HG03575 (cell line): ENCODE data around the gene SYNJ2.
"Not testable (repeated sequence)": the region's sequence is repeated elsewhere in the genome, so short reads cannot be mapped to it uniquely, and the experiment has no call there.

Source experiments
- ATAC-seq: cut with Tn5 transposase; IDR thresholded peaks from one replicate; pipeline ENCODE4 v1.9.1; 2021; ENCODE audit not compliant: unreplicated experiment, insufficient number of reproducible peaks, low FRiP score; ENCODE audit errors: extremely low read depth

The SYNJ2 gene

GRCh38 chr6:157953580-157954091 lies 28.0 kb upstream of the SYNJ2 start:
- no peak for ATAC-seq

GRCh38 chr6:157954150-157955117 lies 27.2 kb upstream of the SYNJ2 start:
- ATAC-seq, result no peak

- ATAC-seq, result no peak
These were observed 26.0 kb upstream of the SYNJ2 start for GRCh38 chr6:157955675-157956074.

GRCh38 chr6:157956171-157956730 lies 25.4 kb upstream of the SYNJ2 start:
- no peak for ATAC-seq

GRCh38 chr6:157959451-157960227 lies 22.0 kb upstream of the SYNJ2 start:
- ATAC-seq, result no peak

- ATAC-seq, result no peak
These were observed 20.4 kb upstream of the SYNJ2 start for GRCh38 chr6:157961153-157961831.

- no peak for ATAC-seq
These were observed 19.7 kb upstream of the SYNJ2 start for GRCh38 chr6:157961832-157962575.

- ATAC-seq, result no peak
These were observed 18.9 kb upstream of the SYNJ2 start for GRCh38 chr6:157962601-157963302.

- ATAC-seq, result no peak
These were observed 17.6 kb upstream of the SYNJ2 start for GRCh38 chr6:157964100-157964499.

- ATAC-seq, result no peak
These were observed 16.3 kb upstream of the SYNJ2 start for GRCh38 chr6:157965387-157965786.

GRCh38 chr6:157966589-157966977 lies 15.1 kb upstream of the SYNJ2 start:
- ATAC-seq, result no peak

GRCh38 chr6:157967020-157967419 lies 14.6 kb upstream of the SYNJ2 start:
- no peak for ATAC-seq

GRCh38 chr6:157967486-157967885 lies 14.2 kb upstream of the SYNJ2 start:
- ATAC-seq, result no peak

- ATAC-seq, result not testable (repeated sequence)
These were observed 9.5 kb upstream of the SYNJ2 start for GRCh38 chr6:157972177-157972576.

GRCh38 chr6:157974341-157974894 lies 7.2 kb upstream of the SYNJ2 start:
- no peak for ATAC-seq

- ATAC-seq, result no peak
These were observed 6.7 kb upstream of the SYNJ2 start for GRCh38 chr6:157974967-157975366.

- ATAC-seq, result no peak
These were observed 6.2 kb upstream of the SYNJ2 start for GRCh38 chr6:157975456-157975855.
